IMR-90 (cell line): ENCODE results near the gene UBTD1. TPM values are rescaled to one million over a fixed set of nuclear protein-coding genes. Genes with fewer than 3 reads are reported as not detected.

Experiments
- ATAC-seq: fragments of 200-7000 bp; cut with Tn5 transposase; 2 replicates; pipeline ENCODE4 v1.9.1; 2020; ENCODE audit warnings: low read depth, mild to moderate bottlenecking, moderate library complexity
- BruUV-seq: library from RNA; stranded (reverse); fragments of 400-500 nt; replicated peaks from 2 replicates; lab custom pipeline; 2021; lab: Mats Ljungman, UMichigan
- CTCF ChIA-PET: fragments of 300-600 bp; formaldehyde crosslinking; extraction: SDS; loops from one replicate; lab custom pipeline; 2021; ENCODE audit warnings: antibody characterized with exemption; lab: Yijun Ruan, JAX
- POLR2A ChIA-PET: fragments of 300-600 bp; sonication (Branson Sonifier 250); formaldehyde crosslinking; loops from one replicate; lab custom pipeline; 2022; ENCODE audit warnings: antibody characterized with exemption; ENCODE audit not compliant: unreplicated experiment; lab: Charles Lee
- DNase-seq: peaks from one replicate; pipeline ENCODE4 v3.0.0; 2013
- H2AFZ ChIP-seq: replicated peaks from 2 replicates; pipeline ENCODE3; 2013; ENCODE audit warnings: low read length, mild to moderate bottlenecking; ENCODE audit not compliant: poor library complexity
- H2AK5ac ChIP-seq: 2 replicates; pipeline ENCODE4 v1.6.1; 2013; ENCODE audit warnings: low read depth, low read length, inconsistent platforms
- H2AK9ac ChIP-seq: replicated peaks from 2 replicates; pipeline ENCODE3; 2013; ENCODE audit warnings: mild to moderate bottlenecking, low read depth, low read length, moderate library complexity; ENCODE audit not compliant: poor library complexity
- H2BK120ac ChIP-seq: 2 replicates; pipeline ENCODE4 v1.6.1; 2013; ENCODE audit warnings: low read depth, low read length, inconsistent platforms
- H2BK15ac ChIP-seq: 3 replicates; pipeline ENCODE4 v1.6.1; 2013; ENCODE audit warnings: low read depth, low read length, inconsistent platforms
- H2BK20ac ChIP-seq: 2 replicates; pipeline ENCODE4 v1.6.1; 2013; ENCODE audit warnings: low read depth, mild to moderate bottlenecking, inconsistent platforms, low read length, moderate library complexity
- H2BK5ac ChIP-seq: 2 replicates; pipeline ENCODE4 v1.6.1; 2013; ENCODE audit warnings: mild to moderate bottlenecking, low read depth, low read length, inconsistent platforms; ENCODE audit not compliant: poor library complexity, severe bottlenecking
- H3K14ac ChIP-seq: replicated peaks from 2 replicates; pipeline ENCODE4 v1.6.1; 2013; ENCODE audit warnings: low read depth, low read length, inconsistent platforms
- H3K18ac ChIP-seq: 2 replicates; pipeline ENCODE4 v1.6.1; 2013; ENCODE audit warnings: low read depth, low read length, control low read depth
- H3K23ac ChIP-seq: 2 replicates; pipeline ENCODE4 v1.6.1; 2013; ENCODE audit warnings: low read depth, low read length, inconsistent platforms
- H3K27ac ChIP-seq: 2 replicates; pipeline ENCODE4 v1.5.1; 2013; ENCODE audit warnings: mild to moderate bottlenecking, control low read depth, low read length; ENCODE audit not compliant: insufficient read depth
- H3K27me3 ChIP-seq: 2 replicates; pipeline ENCODE4 v1.6.1; 2013; ENCODE audit warnings: low read length; ENCODE audit not compliant: control insufficient read depth, insufficient read depth
- H3K36me3 ChIP-seq: 2 replicates; pipeline ENCODE4 v1.6.1; 2013; ENCODE audit warnings: low read length, mixed read lengths; ENCODE audit not compliant: control insufficient read depth, insufficient read depth
- H3K4ac ChIP-seq: 2 replicates; pipeline ENCODE4 v1.6.1; 2013; ENCODE audit warnings: low read depth, low read length, inconsistent platforms
- H3K4me1 ChIP-seq: 2 replicates; pipeline ENCODE4 v1.6.1; 2013; ENCODE audit warnings: low read length, mixed read lengths; ENCODE audit not compliant: control insufficient read depth, insufficient read depth
- H3K4me2 ChIP-seq: 2 replicates; pipeline ENCODE4 v1.6.1; 2013; ENCODE audit warnings: low read depth, mild to moderate bottlenecking, control low read depth, low read length, moderate library complexity
- H3K4me3 ChIP-seq: 2 replicates; pipeline ENCODE4 v1.5.1; 2013; ENCODE audit warnings: low read depth, mild to moderate bottlenecking, control low read depth, low read length, moderate library complexity; ENCODE audit not compliant: insufficient read depth
- H3K56ac ChIP-seq: 2 replicates; pipeline ENCODE4 v1.6.1; 2013; ENCODE audit warnings: low read length, inconsistent platforms; ENCODE audit not compliant: insufficient read depth; ENCODE audit errors: extremely low read depth
- H3K79me1 ChIP-seq, 2 experiments: 2 replicates each; pipeline ENCODE4 v1.6.1; 2013; ENCODE audit warnings: low read length in 2 of 2, inconsistent platforms in 1 of 2, low read depth in 1 of 2
- H3K9ac ChIP-seq: 2 replicates; pipeline ENCODE4 v1.6.1; 2013; ENCODE audit warnings: low read depth, low read length, control low read depth
- H3K9me1 ChIP-seq: 2 replicates; pipeline ENCODE4 v1.6.1; 2013; ENCODE audit warnings: low read length, inconsistent platforms; ENCODE audit not compliant: insufficient read depth
- H3K9me3 ChIP-seq: 2 replicates; pipeline ENCODE4 v1.6.1; 2013; ENCODE audit warnings: low read length; ENCODE audit not compliant: control insufficient read depth, insufficient read depth
- H4K20me1 ChIP-seq: 2 replicates; pipeline ENCODE4 v1.6.1; 2013; ENCODE audit warnings: low read length, inconsistent platforms; ENCODE audit not compliant: insufficient read depth
- H4K5ac ChIP-seq: 2 replicates; pipeline ENCODE4 v1.6.1; 2013; ENCODE audit warnings: mild to moderate bottlenecking, low read depth, low read length, control low read depth
- H4K8ac ChIP-seq, 2 experiments: 2 replicates each; pipeline ENCODE4 v1.6.1; 2013; ENCODE audit warnings: low read depth in 2 of 2, low read length in 2 of 2, control low read depth in 1 of 2, inconsistent platforms in 1 of 2
- H4K91ac ChIP-seq: 2 replicates; pipeline ENCODE4 v1.6.1; 2013; ENCODE audit warnings: low read depth, low read length, inconsistent platforms; ENCODE audit not compliant: insufficient read depth
- BHLHE40 ChIP-seq: fragments of 150-350 bp; IDR thresholded peaks from 2 replicates; pipeline ENCODE4 v1.6.1; 2016; ENCODE audit warnings: mild to moderate bottlenecking, low read depth, low read length
- CTCF ChIP-seq: conservative IDR thresholded peaks from 2 replicates; pipeline ENCODE4 v1.5.1; 2012; ENCODE audit warnings: mild to moderate bottlenecking, low read depth, low read length, improper control_type of control experiment
- ELK1 ChIP-seq: fragments of 150-350 bp; IDR thresholded peaks from 2 replicates; pipeline ENCODE4 v1.6.1; 2016; ENCODE audit warnings: low read depth, mild to moderate bottlenecking, low read length, moderate library complexity, borderline replicate concordance
- MAZ ChIP-seq: IDR thresholded peaks from 2 replicates; pipeline ENCODE4 v1.6.1; 2012; ENCODE audit warnings: low read depth, mild to moderate bottlenecking, low read length, improper control_type of control experiment, moderate library complexity, borderline replicate concordance
- MXI1 ChIP-seq: IDR thresholded peaks from 2 replicates; pipeline ENCODE4 v1.6.1; 2012; ENCODE audit warnings: low read depth, mild to moderate bottlenecking, low read length, moderate library complexity, borderline replicate concordance
- RFX5 ChIP-seq: IDR thresholded peaks from 2 replicates; pipeline ENCODE4 v1.8.0; 2012; ENCODE audit warnings: low read depth, mild to moderate bottlenecking, low read length, moderate library complexity
- SMC3 ChIP-seq: fragments of 150-350 bp; IDR thresholded peaks from 2 replicates; pipeline ENCODE4 v1.6.1; 2016; ENCODE audit warnings: low read depth, mild to moderate bottlenecking, antibody characterized with exemption, low read length, moderate library complexity
- USF2 ChIP-seq: fragments of 150-350 bp; IDR thresholded peaks from 2 replicates; pipeline ENCODE4 v1.6.1; 2017; ENCODE audit warnings: mild to moderate bottlenecking, antibody characterized with exemption, low read length, low read depth
- whole genome bisulfite sequencing, 2 experiments: methylation state at CpG; one replicate each; pipeline versions ENCODE4 v1.1.5 to v1.1.7; 2013; ENCODE audit warnings: missing lambda C conversion rate in 2 of 2; ENCODE audit not compliant: insufficient read length in 1 of 2; ENCODE audit errors: extremely low coverage in 2 of 2; 5-methylcytosine and 5-hydroxymethylcytosine counted together
- dilution Hi-C: fragments of 300-500 bp; cut with HindIII; formaldehyde crosslinking; loops from one replicate; pipeline ENCODE4 v1.14.3; 2018; ENCODE audit warnings: low sequenced_read_pairs; ENCODE audit not compliant: unreplicated experiment
- in situ Hi-C: fragments of 300-500 bp; cut with MboI; formaldehyde crosslinking; loops from 3 replicates; pipeline ENCODE4 v1.14.3; 2019; ENCODE audit warnings: low sequenced_read_pairs, inconsistent platforms, mixed read lengths
- intact Hi-C: fragments of 100-400 bp; cut with micrococcal nuclease; formaldehyde crosslinking; loops from 2 replicates; pipeline ENCODE4 v1.10.0; 2022
- polyA plus RNA-seq, 3 experiments: library from polyadenylated mRNA; depleted of rRNA; stranded (reverse); fragments of >200 nt; gene quantifications; 2 replicates each; pipeline ENCODE4 v1.2.3, GENCODE V29; 2012; ENCODE audit warnings: low replicate concordance in 1 of 3
- total RNA-seq: library from RNA; depleted of rRNA; stranded (reverse); fragments of >200 nt; gene quantifications from 2 replicates; pipeline ENCODE4 v1.2.3, GENCODE V29; 2012

The UBTD1 gene
- total and polyA plus RNA-seq, 2 of the 4 experiments (the other 2 are of a cell fraction), result 21.9 to 44.9 TPM

- Histone ChIP-seq H3K18ac (no peak overlapping the region), H3K27me3 (no peaks in the 10 kb centered on the region), H4K20me1 (peaks cover 11% of the 10 kb centered on the region; the same call in 1 of the 2 replicates), H2BK15ac (no peak overlapping the region), H3K23ac (no peak overlapping the region), H3K79me1 (peaks cover 9 to 22% of the 10 kb centered on the region in 2 experiments; a peak in 3 of 4 replicates), H2AK9ac (no peak overlapping the region), H3K4me3 (no peak overlapping the region), H2AFZ (no peak overlapping the region), H2BK120ac (no peak overlapping the region), H2BK20ac (no peak overlapping the region), H4K5ac (no peak overlapping the region), H3K4me2 (no peak overlapping the region), H3K4me1 (peaks cover 9% of the 10 kb centered on the region), H3K36me3 (peaks cover 78% of the 10 kb centered on the region), H3K9ac (no peak overlapping the region), H3K14ac (no peak overlapping the region), H4K91ac (no peak overlapping the region), H3K27ac (no peak overlapping the region), H2BK5ac (no peak overlapping the region), H3K9me1 (no peaks in the 10 kb centered on the region), H3K4ac (no peak overlapping the region), H2AK5ac (no peak overlapping the region), H3K56ac (no peak overlapping the region), H4K8ac (no peak overlapping the region), H3K9me3 (no peaks in the 10 kb centered on the region)
- ATAC-seq (no peak), DNase-seq (no peak)
- ChIA-PET CTCF (interaction anchor here (0.7 kb wide), 1 partner anchor 8 kb away, joined by 3 read pairs; no protein-coding TSS in a partner anchor), POLR2A (no interaction called here)
- dilution Hi-C loops (no loop called here), intact Hi-C loops (loop anchor here (2.0 kb wide), 1 partner anchor 150 kb away; no protein-coding TSS in a partner anchor), in situ Hi-C loops (loop anchor here (5.0 kb wide), 1 partner anchor 90 kb away; no protein-coding TSS in a partner anchor)
- no TSS peak for BruUV-seq
- 100% methylated on average over 1 of the region's 2 CpGs; no CpG with 5 or more reads in 1 of the 2 experiments for WGBS, 2 experiments
- TF ChIP-seq SMC3 (no peak), MAZ (no peak), RFX5 (no peak), CTCF (no peak), BHLHE40 (no peak), ELK1 (no peak), USF2 (no peak), MXI1 (no peak)
Measured at GRCh38 chr10:97462309-97462708, 36.4 kb upstream of the UBTD1 start.
